Measurements from ENCODE around the gene EFNA4.

DNA sequence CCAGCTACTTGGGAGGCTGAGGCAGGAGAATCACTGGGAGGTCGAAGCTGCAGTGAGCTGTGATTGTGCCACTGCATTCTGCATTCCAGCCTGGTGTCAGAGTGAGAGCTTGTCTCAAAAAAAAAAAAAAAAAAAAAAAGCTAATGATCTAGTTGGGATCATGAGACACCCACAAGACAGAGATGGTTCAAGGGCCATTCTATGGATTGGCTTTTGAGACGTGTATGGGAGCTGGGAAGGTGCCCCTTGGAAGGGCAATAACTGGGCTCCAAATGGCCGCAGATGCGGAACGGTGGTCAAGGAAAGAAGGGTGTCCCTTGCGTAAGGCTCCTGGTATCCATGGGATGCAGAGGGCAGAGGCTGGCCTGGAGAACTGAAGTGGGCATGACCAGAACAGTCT, 19.2 kb upstream of the EFNA4 start:
- no peak for TF ChIP-seq CTCF (IDR thresholded peaks at IDR 0.05)
- no peak for TF ChIP-seq TCF7L2 (IDR thresholded peaks at IDR 0.05; ENCODE audit: low read depth, low read length)
